MM.1S (cell line): Measurements from ENCODE around the gene LHFPL2.

Source experiments
- EZH2 ChIP-seq: fragments of 300-600 bp; sonication (generic); optimal IDR thresholded peaks from 2 replicates; pipeline ENCODE3; 2017; ENCODE audit warnings: low read depth, mild to moderate bottlenecking, antibody characterized with exemption, low read length, mixed read lengths
- EZH2phosphoT487 ChIP-seq: fragments of 300-600 bp; sonication (generic); IDR thresholded peaks from 2 replicates; pipeline ENCODE4 v1.6.1; 2018; ENCODE audit warnings: antibody characterized with exemption, low read length
- TF ChIP-seq, protein P1 (sequence below): fragments of 300-600 bp; sonication (generic); IDR thresholded peaks from 2 replicates; pipeline ENCODE4 v1.5.1; 2016; ENCODE audit warnings: antibody characterized with exemption, low read length, mixed read lengths

DNA sequence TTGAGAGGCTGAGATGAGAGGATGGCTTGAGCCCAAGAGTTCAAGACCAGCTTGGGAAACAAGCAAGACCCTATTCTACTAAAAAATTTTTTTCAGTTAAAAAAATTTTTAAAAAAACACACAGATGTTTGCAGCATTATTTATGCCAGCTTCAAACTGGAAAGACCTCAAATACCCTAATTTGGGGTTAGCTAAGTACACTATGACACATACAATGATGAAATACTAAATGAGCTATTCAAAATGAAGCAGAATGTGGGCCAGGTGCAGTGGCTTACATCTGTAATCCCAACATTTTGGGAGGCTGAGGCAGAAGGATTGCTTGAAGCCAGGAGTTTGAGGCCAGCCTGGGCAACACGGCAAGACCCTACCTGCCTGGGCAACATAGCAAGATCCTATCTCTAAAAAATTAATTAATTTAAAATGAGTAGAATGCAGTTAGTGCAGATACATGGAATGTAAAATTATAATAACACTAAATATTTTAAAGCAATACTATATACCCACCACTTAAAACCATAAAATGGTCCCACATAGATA, 44.9 kb downstream of the LHFPL2 start:
- TF ChIP-seq, protein P1, sequence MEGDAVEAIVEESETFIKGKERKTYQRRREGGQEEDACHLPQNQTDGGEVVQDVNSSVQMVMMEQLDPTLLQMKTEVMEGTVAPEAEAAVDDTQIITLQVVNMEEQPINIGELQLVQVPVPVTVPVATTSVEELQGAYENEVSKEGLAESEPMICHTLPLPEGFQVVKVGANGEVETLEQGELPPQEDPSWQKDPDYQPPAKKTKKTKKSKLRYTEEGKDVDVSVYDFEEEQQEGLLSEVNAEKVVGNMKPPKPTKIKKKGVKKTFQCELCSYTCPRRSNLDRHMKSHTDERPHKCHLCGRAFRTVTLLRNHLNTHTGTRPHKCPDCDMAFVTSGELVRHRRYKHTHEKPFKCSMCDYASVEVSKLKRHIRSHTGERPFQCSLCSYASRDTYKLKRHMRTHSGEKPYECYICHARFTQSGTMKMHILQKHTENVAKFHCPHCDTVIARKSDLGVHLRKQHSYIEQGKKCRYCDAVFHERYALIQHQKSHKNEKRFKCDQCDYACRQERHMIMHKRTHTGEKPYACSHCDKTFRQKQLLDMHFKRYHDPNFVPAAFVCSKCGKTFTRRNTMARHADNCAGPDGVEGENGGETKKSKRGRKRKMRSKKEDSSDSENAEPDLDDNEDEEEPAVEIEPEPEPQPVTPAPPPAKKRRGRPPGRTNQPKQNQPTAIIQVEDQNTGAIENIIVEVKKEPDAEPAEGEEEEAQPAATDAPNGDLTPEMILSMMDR: no peak
- TF ChIP-seq EZH2 (no peak), EZH2phosphoT487 (no peak)
